Neural cell (in vitro differentiated cells): ENCODE data around the gene CCSER2. TPM values are rescaled to one million over a fixed set of nuclear protein-coding genes. Genes with fewer than 3 reads are reported as not detected.

ENCODE experiments used
- H2AFZ ChIP-seq: fragments of 200-600, 300-800 bp; sonication (generic), shearing (Covaris generic); 2 replicates; pipeline ENCODE4 v1.6.0; 2014; ENCODE audit warnings: low read depth, mild to moderate bottlenecking, antibody characterized with exemption, low read length, moderate library complexity
- H3F3A ChIP-seq: fragments of 200-600 bp; shearing (Covaris generic); 2 replicates; pipeline ENCODE4 v1.6.1; 2016; ENCODE audit warnings: mild to moderate bottlenecking, moderate library complexity, mixed read lengths, antibody characterized with exemption, low read length; ENCODE audit not compliant: insufficient read depth, poor library complexity, severe bottlenecking
- H3K27ac ChIP-seq: fragments of 200-600, 300-800 bp; sonication (generic), shearing (Covaris generic); 2 replicates; pipeline ENCODE4 v1.5.1; 2014; ENCODE audit warnings: mild to moderate bottlenecking, low read length, moderate library complexity
- H3K27me3 ChIP-seq: fragments of 300-800, 200-600 bp; sonication (generic), shearing (Covaris generic); 2 replicates; pipeline ENCODE4 v1.6.0; 2014; ENCODE audit warnings: mild to moderate bottlenecking, low read depth, low read length, moderate library complexity; ENCODE audit not compliant: insufficient read depth
- H3K36me3 ChIP-seq: fragments of 300-800, 200-600 bp; sonication (generic), shearing (Covaris generic); 2 replicates; pipeline ENCODE4 v1.5.1; 2014; ENCODE audit warnings: mild to moderate bottlenecking, antibody characterized with exemption, low read length, moderate library complexity; ENCODE audit not compliant: insufficient read depth
- H3K4me2 ChIP-seq: fragments of 300-800, 200-600 bp; sonication (generic), shearing (Covaris generic); 2 replicates; pipeline ENCODE4 v1.6.0; 2014; ENCODE audit warnings: mild to moderate bottlenecking, low read length
- H3K4me3 ChIP-seq: fragments of 300-800, 200-600 bp; sonication (generic), shearing (Covaris generic); 2 replicates; pipeline ENCODE4 v1.5.1; 2014; ENCODE audit warnings: mild to moderate bottlenecking, low read length, moderate library complexity
- H3K79me2 ChIP-seq: fragments of 200-600 bp; shearing (Covaris generic); replicated peaks from 2 replicates; pipeline ENCODE4 v1.6.0; 2014; ENCODE audit warnings: mild to moderate bottlenecking, low read length, moderate library complexity; ENCODE audit not compliant: insufficient read depth
- H3K9ac ChIP-seq: fragments of 300-800, 200-600 bp; sonication (generic), shearing (Covaris generic); 2 replicates; pipeline ENCODE4 v1.6.1; 2016; ENCODE audit warnings: mild to moderate bottlenecking, low read length, mixed read lengths
- H3K9me2 ChIP-seq: fragments of 200-600 bp; shearing (Covaris generic); 2 replicates; pipeline ENCODE4 v1.6.1; 2016; ENCODE audit warnings: mild to moderate bottlenecking, low read length, mixed read lengths; ENCODE audit not compliant: insufficient read depth
- H3K9me3 ChIP-seq: fragments of 200-600, 300-800 bp; sonication (generic), shearing (Covaris generic); 2 replicates; pipeline ENCODE4 v1.6.1; 2016; ENCODE audit warnings: mild to moderate bottlenecking, mixed run types, low read length, moderate library complexity, mixed read lengths
- H4K20me1 ChIP-seq: fragments of 200-600 bp; shearing (Covaris generic); 2 replicates; pipeline ENCODE4 v1.6.1; 2016; ENCODE audit warnings: mild to moderate bottlenecking, mixed run types; ENCODE audit not compliant: insufficient read depth
- EP300 ChIP-seq: fragments of 450-650 bp; conservative IDR thresholded peaks from 2 replicates; pipeline ENCODE4 v1.6.1; 2014; ENCODE audit warnings: antibody characterized with exemption, mild to moderate bottlenecking, moderate library complexity; ENCODE audit not compliant: poor library complexity, severe bottlenecking
- EZH2 ChIP-seq: fragments of 200-600, 300-800 bp; shearing (Covaris generic), sonication (generic); IDR thresholded peaks from 2 replicates; pipeline ENCODE4 v1.6.1; 2014; ENCODE audit warnings: antibody characterized with exemption, low read length, borderline replicate concordance, mild to moderate bottlenecking; ENCODE audit not compliant: insufficient read depth, poor library complexity, severe bottlenecking
- MXI1 ChIP-seq: fragments of 450-650 bp; conservative IDR thresholded peaks from 2 replicates; pipeline ENCODE4 v1.6.1; 2014; ENCODE audit warnings: antibody characterized with exemption, mild to moderate bottlenecking; ENCODE audit not compliant: poor library complexity, severe bottlenecking
- POLR2AphosphoS5 ChIP-seq: IDR thresholded peaks from 2 replicates; pipeline ENCODE4 v1.6.1; 2012
- RAD21 ChIP-seq: fragments of 450-650 bp; conservative IDR thresholded peaks from 2 replicates; pipeline ENCODE4 v1.6.1; 2014; ENCODE audit warnings: antibody characterized with exemption, mild to moderate bottlenecking, moderate library complexity
- SMC3 ChIP-seq: fragments of 450-650 bp; conservative IDR thresholded peaks from 2 replicates; pipeline ENCODE4 v1.6.1; 2014; ENCODE audit warnings: antibody characterized with exemption, mild to moderate bottlenecking, moderate library complexity; ENCODE audit not compliant: poor library complexity
- TAF1 ChIP-seq: IDR thresholded peaks from 2 replicates; pipeline ENCODE4 v1.6.1; 2012; ENCODE audit warnings: low read depth
- polyA plus RNA-seq: library from polyadenylated mRNA; depleted of rRNA; stranded (reverse); fragments of >200 nt; gene quantifications from 2 replicates; pipeline ENCODE4 v1.2.3, GENCODE V29; 2014
- TF ChIP-seq, protein P1 (sequence below): fragments of 450-650 bp; IDR thresholded peaks from 2 replicates; pipeline ENCODE4 v1.5.1; 2014; ENCODE audit warnings: antibody characterized with exemption, mild to moderate bottlenecking, moderate library complexity; ENCODE audit not compliant: poor library complexity, severe bottlenecking
- TF ChIP-seq, protein P2 (sequence below): IDR thresholded peaks from 2 replicates; pipeline ENCODE4 v1.6.1; 2012; ENCODE audit warnings: borderline replicate concordance

The CCSER2 gene
- polyA plus RNA-seq, 1 donor from 2014 or later = 38.3 TPM

DNA sequence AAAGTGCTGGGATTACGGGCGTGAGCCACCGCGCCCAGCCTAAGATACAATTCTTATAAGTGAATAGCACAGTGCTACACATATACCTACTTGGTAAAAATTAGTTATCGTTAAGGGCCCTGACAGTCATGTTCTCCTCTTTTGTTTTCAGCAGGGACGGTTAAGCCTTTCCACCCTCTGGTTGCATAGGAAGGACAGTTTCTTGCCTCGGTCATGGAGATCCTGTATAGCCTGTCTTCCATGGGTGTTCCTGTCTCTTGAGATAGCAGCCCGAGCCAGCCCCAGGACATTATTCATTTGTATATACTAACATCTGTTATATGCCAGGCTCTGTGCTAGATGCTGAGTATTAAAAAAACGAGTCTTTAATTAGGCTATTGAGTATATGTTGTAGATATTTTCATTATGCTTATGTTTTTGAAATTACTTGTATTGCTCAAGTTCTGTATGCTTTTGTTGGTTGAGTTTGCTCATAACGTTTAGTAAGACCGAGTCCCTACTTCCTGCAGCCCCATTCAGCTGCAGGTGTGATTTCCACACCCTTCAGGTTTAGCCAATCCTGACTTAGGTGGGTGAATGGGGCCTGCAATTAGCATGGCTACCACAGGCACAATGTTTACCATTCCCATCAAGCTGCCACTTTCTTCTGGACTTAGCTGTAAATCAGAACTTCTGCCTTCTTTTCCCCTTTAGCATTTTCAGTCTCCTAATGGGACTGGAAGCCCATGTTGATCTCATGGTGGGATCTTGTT, 24.8 kb downstream of the CCSER2 start:
- no peaks in the 10 kb centered on the region for H4K20me1 ChIP-seq
- H3K4me3 ChIP-seq = no peak overlapping the region
- no peak overlapping the region for H2AFZ ChIP-seq
- peaks cover 48% of the 10 kb centered on the region for H3K79me2 ChIP-seq
- H3K9me3 ChIP-seq = no peaks in the 10 kb centered on the region
- no peaks in the 10 kb centered on the region for H3K27me3 ChIP-seq
- H3F3A ChIP-seq = no peaks in the 10 kb centered on the region
- no peaks in the 10 kb centered on the region for H3K9me2 ChIP-seq
- no peaks in the 10 kb centered on the region for H3K36me3 ChIP-seq
- H3K9ac ChIP-seq = no peak overlapping the region
- H3K4me2 ChIP-seq = no peak overlapping the region
- H3K27ac ChIP-seq = no peak overlapping the region
- TF ChIP-seq POLR2AphosphoS5 (no peak), EZH2 (no peak), MXI1 (no peak), TAF1 (no peak), RAD21 (no peak), EP300 (no peak), SMC3 (no peak)
- TF ChIP-seq, protein P1, sequence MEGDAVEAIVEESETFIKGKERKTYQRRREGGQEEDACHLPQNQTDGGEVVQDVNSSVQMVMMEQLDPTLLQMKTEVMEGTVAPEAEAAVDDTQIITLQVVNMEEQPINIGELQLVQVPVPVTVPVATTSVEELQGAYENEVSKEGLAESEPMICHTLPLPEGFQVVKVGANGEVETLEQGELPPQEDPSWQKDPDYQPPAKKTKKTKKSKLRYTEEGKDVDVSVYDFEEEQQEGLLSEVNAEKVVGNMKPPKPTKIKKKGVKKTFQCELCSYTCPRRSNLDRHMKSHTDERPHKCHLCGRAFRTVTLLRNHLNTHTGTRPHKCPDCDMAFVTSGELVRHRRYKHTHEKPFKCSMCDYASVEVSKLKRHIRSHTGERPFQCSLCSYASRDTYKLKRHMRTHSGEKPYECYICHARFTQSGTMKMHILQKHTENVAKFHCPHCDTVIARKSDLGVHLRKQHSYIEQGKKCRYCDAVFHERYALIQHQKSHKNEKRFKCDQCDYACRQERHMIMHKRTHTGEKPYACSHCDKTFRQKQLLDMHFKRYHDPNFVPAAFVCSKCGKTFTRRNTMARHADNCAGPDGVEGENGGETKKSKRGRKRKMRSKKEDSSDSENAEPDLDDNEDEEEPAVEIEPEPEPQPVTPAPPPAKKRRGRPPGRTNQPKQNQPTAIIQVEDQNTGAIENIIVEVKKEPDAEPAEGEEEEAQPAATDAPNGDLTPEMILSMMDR = no peak
- TF ChIP-seq, protein P2, sequence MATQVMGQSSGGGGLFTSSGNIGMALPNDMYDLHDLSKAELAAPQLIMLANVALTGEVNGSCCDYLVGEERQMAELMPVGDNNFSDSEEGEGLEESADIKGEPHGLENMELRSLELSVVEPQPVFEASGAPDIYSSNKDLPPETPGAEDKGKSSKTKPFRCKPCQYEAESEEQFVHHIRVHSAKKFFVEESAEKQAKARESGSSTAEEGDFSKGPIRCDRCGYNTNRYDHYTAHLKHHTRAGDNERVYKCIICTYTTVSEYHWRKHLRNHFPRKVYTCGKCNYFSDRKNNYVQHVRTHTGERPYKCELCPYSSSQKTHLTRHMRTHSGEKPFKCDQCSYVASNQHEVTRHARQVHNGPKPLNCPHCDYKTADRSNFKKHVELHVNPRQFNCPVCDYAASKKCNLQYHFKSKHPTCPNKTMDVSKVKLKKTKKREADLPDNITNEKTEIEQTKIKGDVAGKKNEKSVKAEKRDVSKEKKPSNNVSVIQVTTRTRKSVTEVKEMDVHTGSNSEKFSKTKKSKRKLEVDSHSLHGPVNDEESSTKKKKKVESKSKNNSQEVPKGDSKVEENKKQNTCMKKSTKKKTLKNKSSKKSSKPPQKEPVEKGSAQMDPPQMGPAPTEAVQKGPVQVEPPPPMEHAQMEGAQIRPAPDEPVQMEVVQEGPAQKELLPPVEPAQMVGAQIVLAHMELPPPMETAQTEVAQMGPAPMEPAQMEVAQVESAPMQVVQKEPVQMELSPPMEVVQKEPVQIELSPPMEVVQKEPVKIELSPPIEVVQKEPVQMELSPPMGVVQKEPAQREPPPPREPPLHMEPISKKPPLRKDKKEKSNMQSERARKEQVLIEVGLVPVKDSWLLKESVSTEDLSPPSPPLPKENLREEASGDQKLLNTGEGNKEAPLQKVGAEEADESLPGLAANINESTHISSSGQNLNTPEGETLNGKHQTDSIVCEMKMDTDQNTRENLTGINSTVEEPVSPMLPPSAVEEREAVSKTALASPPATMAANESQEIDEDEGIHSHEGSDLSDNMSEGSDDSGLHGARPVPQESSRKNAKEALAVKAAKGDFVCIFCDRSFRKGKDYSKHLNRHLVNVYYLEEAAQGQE = no peak

DNA sequence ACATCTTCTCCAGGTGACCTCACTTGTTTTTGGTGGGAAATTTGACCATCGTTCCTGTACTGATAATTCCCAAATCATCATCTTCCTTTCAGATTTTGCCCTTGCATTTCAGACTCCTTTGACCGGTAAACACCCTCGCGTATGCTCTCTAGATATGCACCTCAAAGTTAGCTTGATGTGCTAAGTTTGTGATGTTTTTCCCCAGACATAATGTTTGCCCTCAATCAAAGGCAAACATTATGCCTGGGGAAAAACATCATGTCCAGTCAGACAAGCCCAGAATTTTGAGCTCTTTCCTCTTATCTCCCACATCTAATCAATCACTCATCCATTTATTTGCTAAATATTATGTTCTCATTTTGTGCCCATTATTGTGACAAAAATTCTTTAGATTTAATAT, 26.2 kb downstream of the CCSER2 start:
- no peaks in the 10 kb centered on the region for H4K20me1 ChIP-seq
- no peak overlapping the region for H3K9ac ChIP-seq
- H3F3A ChIP-seq = no peaks in the 10 kb centered on the region
- H3K9me3 ChIP-seq = no peaks in the 10 kb centered on the region
- no peak overlapping the region for H3K27ac ChIP-seq
- peaks cover 49% of the 10 kb centered on the region for H3K79me2 ChIP-seq
- H3K9me2 ChIP-seq = no peaks in the 10 kb centered on the region
- no peak overlapping the region for H3K4me2 ChIP-seq
- no peak overlapping the region for H2AFZ ChIP-seq
- no peaks in the 10 kb centered on the region for H3K27me3 ChIP-seq
- no peaks in the 10 kb centered on the region for H3K36me3 ChIP-seq
- no peak overlapping the region for H3K4me3 ChIP-seq
- TF ChIP-seq SMC3 (no peak), POLR2AphosphoS5 (no peak), RAD21 (no peak), EP300 (no peak)
